Right cardiac atrium (tissue), 5 donors: ENCODE results near the gene MBL2. TPM values are rescaled to one million over a fixed set of nuclear protein-coding genes. Genes with fewer than 3 reads are reported as not detected.
A peak's percentile ranks its signal among the peaks of the same experiment; 100 is the strongest.

Source experiments
- ATAC-seq, 2 donors: fragments of 200-7000 bp; cut with Tn5 transposase; one replicate each; pipeline versions ENCODE4 v1.8.0 to v1.9.1; 2020; ENCODE audit warnings: moderate library complexity in 2 of 2, mild to moderate bottlenecking in 1 of 2
- DNase-seq, 3 donors: peaks; one replicate each; pipeline ENCODE4 v3.0.0-alpha.2; 2020
- H3K27ac ChIP-seq: one replicate; pipeline ENCODE4 v1.5.1; 2013; ENCODE audit warnings: mild to moderate bottlenecking, low read length, control low read depth, moderate library complexity
- H3K27me3 ChIP-seq: one replicate; pipeline ENCODE4 v1.6.1; 2013; ENCODE audit not compliant: control insufficient read depth, insufficient read depth
- H3K4me1 ChIP-seq: one replicate; pipeline ENCODE4 v1.6.1; 2013; ENCODE audit warnings: low read length; ENCODE audit not compliant: control insufficient read depth, insufficient read depth
- H3K4me3 ChIP-seq: one replicate; pipeline ENCODE4 v1.5.1; 2013; ENCODE audit warnings: low read length, control low read depth
- H3K9me3 ChIP-seq: one replicate; pipeline ENCODE4 v1.6.1; 2013; ENCODE audit warnings: low read length; ENCODE audit not compliant: control insufficient read depth
- WGBS: extraction: QIAGEN DNeasy Blood & Tissue Kit; methylation state at CpG from one replicate; pipeline ENCODE4 v1.1.7; 2013; 5-methylcytosine and 5-hydroxymethylcytosine counted together
- intact Hi-C, 4 donors: fragments of 100-400 bp; cut with DNase I; formaldehyde crosslinking; loops; one replicate each; pipeline versions ENCODE4 v1.11.0 to v1.14.0; 2022 to 2023
- long read RNA-seq, 4 donors: library from polyadenylated mRNA; unstranded; transcript quantifications; one replicate each; pipeline ENCODE4 v2.0.0, GENCODE V29; 2020 to 2021
- polyA plus RNA-seq: library from polyadenylated mRNA; stranded (reverse); fragments of 200-250 nt; gene quantifications from one replicate; pipeline ENCODE4 v1.2.3, GENCODE V29; 2013
- total RNA-seq, 4 donors: library from RNA; stranded (reverse); fragmentation: NEBNext Ultra II Directional; extraction: Animal tissue kit (Norgen Biotek cat#: 25700); gene quantifications; one replicate each; pipeline ENCODE4 v1.2.1, GENCODE V29; 2021
- donor health status: healthy with polysubstance abuse.
- donor health status: DM: no; HTN: yes; CAD: no.
- donor health status: DM: no; HTN: no; CAD: no.
- donor health status: DM: no; HTN: yes; CAD: no; lungs with severe emphysema.
- donor health status: DM: yes; HTN: yes; CAD: no.

Gene MBL2
- total RNA-seq (not detected), polyA plus RNA-seq (not detected)
- long read RNA-seq, donor 1: 0 reads
- long read RNA-seq, donor 2: 0 reads
- long read RNA-seq, donor 3: 0 reads
- long read RNA-seq, donor 4: 0 reads

GRCh38 chr10:52772623-52773022 is at the start of gene MBL2:
TSS of gene MBL2 (minus strand) at chr10:52772784. CDS start at chr10:52771635, 1,149 bp downstream.
- 84% methylated on average over 3 of the region's 3 CpGs for WGBS
- DNase-seq (no peak), ATAC-seq (no peak)
- intact Hi-C loops: no loop called here
- Histone ChIP-seq H3K9me3 (no peaks in the 10 kb centered on the region), H3K27me3 (no peaks in the 10 kb centered on the region), H3K4me1 (no peaks in the 10 kb centered on the region), H3K27ac (no peak within 1 kb of the TSS), H3K4me3 (no peak within 1 kb of the TSS)

GRCh38 chr10:52820309-52820708 is 47.7 kb upstream of the MBL2 start:
- WGBS: 52% methylated on average over 1 of the region's 1 CpG
- H3K4me1 ChIP-seq: no peaks in the 10 kb centered on the region
- H3K27ac ChIP-seq: no peak overlapping the region
- intact Hi-C loops: no loop called here
- no peak overlapping the region for H3K4me3 ChIP-seq
- ATAC-seq (no peak), DNase-seq (no peak)
- H3K9me3 ChIP-seq: no peaks in the 10 kb centered on the region
- H3K27me3 ChIP-seq: no peaks in the 10 kb centered on the region

- H3K4me1 ChIP-seq: no peaks in the 10 kb centered on the region
- 49% methylated on average over 3 of the region's 3 CpGs for WGBS
- H3K9me3 ChIP-seq: no peaks in the 10 kb centered on the region
- H3K27me3 ChIP-seq: no peaks in the 10 kb centered on the region
- no peak overlapping the region for H3K27ac ChIP-seq
- ATAC-seq (peak in 1 of 2 donors; percentile 55), DNase-seq (no peak)
- intact Hi-C loops: no loop called here
- H3K4me3 ChIP-seq: no peak overlapping the region
These were observed 45.4 kb upstream of the MBL2 start for GRCh38 chr10:52818019-52818418.

GRCh38 chr10:52814506-52814905 is 41.9 kb upstream of the MBL2 start:
- DNase-seq (no peak), ATAC-seq (no peak)
- 71% methylated on average over 5 of the region's 5 CpGs for WGBS
- Histone ChIP-seq H3K9me3 (no peaks in the 10 kb centered on the region), H3K4me1 (no peaks in the 10 kb centered on the region), H3K27me3 (no peaks in the 10 kb centered on the region), H3K27ac (no peak overlapping the region), H3K4me3 (no peak overlapping the region)
- intact Hi-C loops: no loop called here

GRCh38 chr10:52811776-52812175 is 39.2 kb upstream of the MBL2 start:
- no peaks in the 10 kb centered on the region for H3K4me1 ChIP-seq
- intact Hi-C loops: no loop called here
- H3K27ac ChIP-seq: no peak overlapping the region
- no peak overlapping the region for H3K4me3 ChIP-seq
- DNase-seq (no peak), ATAC-seq (no peak)
- no peaks in the 10 kb centered on the region for H3K27me3 ChIP-seq
- no peaks in the 10 kb centered on the region for H3K9me3 ChIP-seq

GRCh38 chr10:52810761-52811160 is 38.2 kb upstream of the MBL2 start:
- DNase-seq: no peak
- no peak overlapping the region for H3K27ac ChIP-seq
- ATAC-seq: no peak
- H3K4me3 ChIP-seq: no peak overlapping the region
- H3K9me3 ChIP-seq: no peaks in the 10 kb centered on the region
- no peaks in the 10 kb centered on the region for H3K27me3 ChIP-seq
- H3K4me1 ChIP-seq: no peaks in the 10 kb centered on the region
- intact Hi-C loops: no loop called here
- 84% methylated on average over 2 of the region's 2 CpGs for WGBS

GRCh38 chr10:52807803-52808202 is 35.2 kb upstream of the MBL2 start:
- Histone ChIP-seq H3K4me1 (no peaks in the 10 kb centered on the region), H3K9me3 (no peaks in the 10 kb centered on the region), H3K27me3 (no peaks in the 10 kb centered on the region), H3K4me3 (no peak overlapping the region), H3K27ac (no peak overlapping the region)
- 28% methylated on average over 2 of the region's 2 CpGs for WGBS
- DNase-seq (no peak), ATAC-seq (no peak)
- intact Hi-C loops: no loop called here

GRCh38 chr10:52805414-52806285 is 33.1 kb upstream of the MBL2 start:
- no peak for DNase-seq
- H3K4me1 ChIP-seq: no peaks in the 10 kb centered on the region
- H3K27me3 ChIP-seq: no peaks in the 10 kb centered on the region
- H3K9me3 ChIP-seq: no peaks in the 10 kb centered on the region
- WGBS: 67% methylated on average over 25 of the region's 25 CpGs
- intact Hi-C loops: no loop called here
- no peak overlapping the region for H3K4me3 ChIP-seq
- no peak for ATAC-seq
- H3K27ac ChIP-seq: no peak overlapping the region

- no peak for DNase-seq
- H3K4me3 ChIP-seq: no peak overlapping the region
- H3K27ac ChIP-seq: no peak overlapping the region
- no peaks in the 10 kb centered on the region for H3K9me3 ChIP-seq
- no peaks in the 10 kb centered on the region for H3K4me1 ChIP-seq
- intact Hi-C loops: no loop called here
- 19% methylated on average over 1 of the region's 1 CpG for WGBS
- no peaks in the 10 kb centered on the region for H3K27me3 ChIP-seq
- no peak for ATAC-seq
These were observed 29.4 kb upstream of the MBL2 start for GRCh38 chr10:52801947-52802346.

GRCh38 chr10:52786098-52786497 is 13.5 kb upstream of the MBL2 start:
- H3K27ac ChIP-seq: no peak overlapping the region
- intact Hi-C loops: no loop called here
- ATAC-seq (no peak), DNase-seq (no peak)
- 90% methylated on average over 5 of the region's 5 CpGs for WGBS
- no peaks in the 10 kb centered on the region for H3K27me3 ChIP-seq
- H3K4me3 ChIP-seq: no peak overlapping the region
- no peaks in the 10 kb centered on the region for H3K4me1 ChIP-seq
- H3K9me3 ChIP-seq: no peaks in the 10 kb centered on the region

- intact Hi-C loops: no loop called here
- H3K9me3 ChIP-seq: no peaks in the 10 kb centered on the region
- WGBS: 25% methylated on average over 3 of the region's 3 CpGs
- H3K27ac ChIP-seq: no peak overlapping the region
- ATAC-seq (no peak), DNase-seq (no peak)
- no peaks in the 10 kb centered on the region for H3K27me3 ChIP-seq
- H3K4me3 ChIP-seq: no peak overlapping the region
- H3K4me1 ChIP-seq: no peaks in the 10 kb centered on the region
These were observed 12.8 kb upstream of the MBL2 start for GRCh38 chr10:52785418-52785817.
